HG02840 (cell line): ENCODE measurements around the gene EED.
A peak's percentile ranks its signal among the peaks of the same experiment; 100 is the strongest.

Experiments
- ATAC-seq: cut with Tn5 transposase; IDR thresholded peaks from one replicate; pipeline ENCODE4 v1.9.1; 2021; ENCODE audit warnings: mild to moderate bottlenecking, moderate library complexity, moderate number of reproducible peaks; ENCODE audit not compliant: unreplicated experiment, low FRiP score

EED gene, protein sequence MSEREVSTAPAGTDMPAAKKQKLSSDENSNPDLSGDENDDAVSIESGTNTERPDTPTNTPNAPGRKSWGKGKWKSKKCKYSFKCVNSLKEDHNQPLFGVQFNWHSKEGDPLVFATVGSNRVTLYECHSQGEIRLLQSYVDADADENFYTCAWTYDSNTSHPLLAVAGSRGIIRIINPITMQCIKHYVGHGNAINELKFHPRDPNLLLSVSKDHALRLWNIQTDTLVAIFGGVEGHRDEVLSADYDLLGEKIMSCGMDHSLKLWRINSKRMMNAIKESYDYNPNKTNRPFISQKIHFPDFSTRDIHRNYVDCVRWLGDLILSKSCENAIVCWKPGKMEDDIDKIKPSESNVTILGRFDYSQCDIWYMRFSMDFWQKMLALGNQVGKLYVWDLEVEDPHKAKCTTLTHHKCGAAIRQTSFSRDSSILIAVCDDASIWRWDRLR

DNA sequence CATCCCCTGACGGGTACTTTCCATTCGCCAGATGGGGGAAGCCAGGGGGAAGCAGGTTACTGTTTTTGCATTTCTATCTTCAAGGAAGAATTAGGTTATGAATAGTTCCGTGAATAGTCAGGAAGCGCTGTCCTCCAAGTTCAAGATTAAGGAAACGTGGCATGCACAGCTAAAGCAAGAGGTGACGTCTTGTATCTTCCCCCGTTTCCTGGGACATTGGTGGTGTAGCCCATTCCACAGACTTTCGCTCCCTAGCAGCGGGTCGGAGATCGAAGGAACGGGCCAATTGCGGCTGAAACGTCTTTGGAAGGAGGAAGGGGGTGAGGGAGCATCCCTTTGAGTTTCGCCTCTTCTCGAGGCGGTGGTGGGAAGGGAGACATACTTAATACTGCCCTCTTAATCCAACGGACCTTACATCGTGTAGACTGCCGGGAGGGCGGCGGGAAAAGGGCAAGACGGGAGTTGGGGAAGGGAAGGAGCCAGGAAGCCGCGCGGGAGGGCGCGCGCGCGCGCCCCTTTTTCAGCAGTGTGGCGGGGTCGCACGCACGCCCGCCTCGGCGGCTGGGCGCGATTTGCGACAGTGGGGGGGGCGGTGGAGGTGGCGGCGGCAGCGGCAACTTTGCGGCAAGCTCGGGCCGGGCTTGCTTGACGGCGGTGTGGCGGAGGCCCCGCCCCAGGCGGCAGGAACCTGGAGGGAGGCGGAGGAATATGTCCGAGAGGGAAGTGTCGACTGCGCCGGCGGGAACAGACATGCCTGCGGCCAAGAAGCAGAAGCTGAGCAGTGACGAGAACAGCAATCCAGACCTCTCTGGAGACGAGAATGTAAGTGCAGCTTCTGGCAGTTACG lies at the start of gene EED:
Gene EED (plus strand): TSS at position 232 of the 847 bp plus-strand sequence. CDS start 477 bp downstream, at position 709.
- peak; percentile 65 for ATAC-seq

DNA sequence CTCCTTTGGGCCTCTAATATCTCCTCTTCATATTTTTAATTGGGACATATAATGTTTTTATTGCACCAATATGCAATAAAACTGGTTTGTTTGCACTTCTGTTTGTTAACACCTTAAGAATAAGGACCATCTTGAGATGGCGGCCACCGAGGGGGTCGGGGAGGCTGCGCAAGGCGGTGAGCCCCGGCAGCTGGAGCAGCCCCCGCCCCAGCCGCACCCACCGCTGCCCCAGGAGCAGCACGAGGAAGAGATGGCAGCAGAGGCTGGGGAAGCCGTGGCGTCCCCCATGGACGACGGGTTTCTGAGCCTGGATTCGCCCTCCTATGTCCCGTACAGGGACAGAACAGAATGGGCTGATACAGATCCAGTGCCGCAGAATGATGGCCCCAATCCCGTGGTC lies 49.6 kb upstream of the EED start:
- ATAC-seq: no peak

DNA sequence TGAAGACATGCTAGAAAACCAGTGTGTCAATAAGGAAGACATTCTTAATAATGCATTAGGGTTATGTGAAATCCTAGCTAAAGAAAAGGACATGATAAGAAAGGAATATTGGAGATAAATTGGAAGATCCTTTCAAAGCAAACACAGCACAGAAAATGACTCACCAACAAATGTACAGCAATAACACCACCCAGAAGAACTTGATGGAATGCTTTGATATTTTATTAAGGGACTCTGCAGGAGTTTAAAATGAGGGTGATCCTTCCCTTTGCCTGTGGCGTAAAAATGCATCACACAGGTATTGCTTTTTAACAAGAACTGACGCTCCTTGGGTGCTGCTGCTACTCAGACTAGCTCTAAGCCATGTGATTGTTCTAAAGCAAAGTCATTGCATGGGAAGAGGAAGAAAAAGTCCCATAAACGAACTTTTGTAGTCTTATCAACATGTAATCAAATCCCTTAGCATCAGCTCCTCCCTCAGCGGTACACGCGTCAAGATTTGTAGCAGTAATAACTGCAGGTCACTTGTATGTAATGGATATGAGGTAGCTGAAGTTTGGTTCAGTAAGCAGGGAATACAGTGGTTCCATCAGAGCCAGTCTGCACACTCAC lies 48.4 kb upstream of the EED start:
- no peak for ATAC-seq

DNA sequence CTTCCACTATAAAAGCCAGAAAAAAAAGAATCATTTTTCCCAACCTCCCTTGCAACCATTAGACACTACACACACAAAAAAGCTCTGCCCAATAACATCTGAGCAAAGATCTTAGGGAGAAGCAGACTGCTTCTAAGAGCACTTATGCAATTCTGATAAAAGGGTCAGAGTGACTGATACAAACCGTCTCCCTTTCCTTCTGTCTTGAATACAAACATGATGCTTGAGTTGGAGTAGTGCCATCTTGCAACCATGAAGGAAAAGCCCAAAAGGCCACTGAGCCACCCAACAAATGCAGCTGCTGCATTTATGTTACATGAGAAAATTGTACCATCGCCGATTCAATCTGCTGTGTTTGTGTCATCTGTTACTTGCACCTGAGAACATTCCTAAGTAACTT lies 47.6 kb upstream of the EED start:
- ATAC-seq: no peak

DNA sequence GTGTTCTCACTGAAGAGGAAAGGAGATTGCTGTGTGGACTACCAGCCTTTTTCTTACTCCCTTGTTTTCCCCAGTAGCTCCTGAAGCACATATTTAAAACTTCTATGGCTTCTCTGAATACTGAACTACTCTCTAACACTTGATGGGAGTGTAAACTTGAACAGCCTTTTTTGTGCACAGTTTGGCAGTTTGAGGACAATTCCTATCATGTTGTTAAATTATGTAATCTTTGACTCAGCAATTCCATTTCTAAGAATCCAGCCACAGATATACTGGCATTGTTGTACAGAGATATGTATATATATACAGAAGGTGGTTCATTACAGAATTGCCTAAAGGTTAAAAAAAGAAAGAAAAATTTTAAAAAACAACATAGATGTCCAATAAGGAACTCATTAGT lies 47.1 kb upstream of the EED start:
- no peak for ATAC-seq

DNA sequence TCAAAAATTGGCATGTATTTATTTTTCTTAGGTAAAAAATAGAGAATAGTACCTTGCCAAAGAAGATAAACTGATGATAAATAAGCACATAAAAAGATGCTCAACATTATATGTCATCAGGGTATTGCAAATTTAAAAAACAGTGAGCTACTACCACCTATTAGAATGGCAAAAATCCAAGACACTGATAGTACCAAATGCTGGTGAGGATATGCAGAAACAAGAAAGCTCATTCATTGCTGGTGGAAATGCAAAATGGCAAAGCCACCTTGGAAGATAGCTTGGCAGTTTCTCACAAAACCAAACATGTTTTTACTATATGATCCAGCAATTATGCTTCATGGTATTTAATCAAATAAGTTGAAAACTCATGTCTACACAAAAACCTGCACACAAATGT lies 46.4 kb upstream of the EED start:
- ATAC-seq: no peak

DNA sequence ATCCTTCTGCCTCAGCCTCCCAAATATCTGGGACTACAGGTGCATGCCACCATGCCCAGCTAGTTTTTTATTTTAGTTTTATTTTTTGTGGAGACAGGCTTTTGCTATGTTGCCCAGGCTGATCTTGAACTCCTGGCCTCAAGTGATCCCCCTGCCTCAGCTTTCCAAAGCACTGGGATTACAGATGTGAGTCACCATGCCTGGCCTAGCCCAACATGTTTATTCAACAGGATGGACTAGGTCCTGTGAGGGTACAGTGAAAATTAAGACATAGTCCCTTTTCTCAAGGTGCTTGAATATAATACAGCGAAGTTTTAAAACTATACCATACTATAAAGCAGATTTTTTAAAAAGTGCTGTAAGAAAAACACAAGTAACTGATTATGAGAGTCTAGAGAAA lies 45.2 kb upstream of the EED start:
- no peak for ATAC-seq

DNA sequence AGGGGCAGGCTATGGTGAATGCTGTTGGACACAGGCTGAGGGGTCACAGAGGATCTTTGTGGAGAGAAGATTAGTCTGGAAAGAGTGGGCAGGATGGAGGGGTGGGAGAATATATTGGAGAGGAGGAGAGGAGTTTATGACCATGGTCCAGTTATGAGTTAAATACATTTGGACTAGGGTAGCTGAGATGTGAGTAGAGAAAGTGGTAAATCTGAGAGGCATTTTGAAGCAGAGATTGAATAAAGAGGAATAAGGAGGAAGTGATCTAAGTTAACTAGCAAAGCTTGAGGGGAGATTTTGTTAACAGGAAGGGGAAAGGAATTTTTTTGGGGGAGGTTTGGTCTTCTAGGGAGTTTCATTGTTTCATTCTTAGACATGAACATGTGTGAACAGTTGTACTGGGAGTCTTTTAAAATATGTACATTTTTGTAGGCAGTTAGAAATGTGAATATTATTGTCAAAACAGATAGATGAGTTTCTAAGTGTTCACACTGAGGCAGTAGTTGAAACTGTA lies 43.1 kb upstream of the EED start:
- no peak for ATAC-seq

DNA sequence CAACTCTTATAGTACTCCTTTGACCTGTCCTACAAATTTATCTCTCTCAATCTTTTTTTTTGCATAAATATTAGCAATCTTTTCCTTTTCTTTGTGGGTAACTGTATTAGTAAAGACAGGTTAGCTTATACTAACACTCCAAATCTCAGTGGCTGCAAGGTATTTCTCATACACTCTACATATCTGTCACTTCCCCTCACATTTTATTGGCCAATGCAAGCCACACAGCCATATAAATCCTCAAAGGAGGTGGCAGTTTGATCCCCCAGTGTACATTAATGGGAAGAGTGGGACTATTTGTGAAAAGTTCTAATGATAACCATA lies 42.6 kb upstream of the EED start:
- peak; percentile 42 for ATAC-seq

DNA sequence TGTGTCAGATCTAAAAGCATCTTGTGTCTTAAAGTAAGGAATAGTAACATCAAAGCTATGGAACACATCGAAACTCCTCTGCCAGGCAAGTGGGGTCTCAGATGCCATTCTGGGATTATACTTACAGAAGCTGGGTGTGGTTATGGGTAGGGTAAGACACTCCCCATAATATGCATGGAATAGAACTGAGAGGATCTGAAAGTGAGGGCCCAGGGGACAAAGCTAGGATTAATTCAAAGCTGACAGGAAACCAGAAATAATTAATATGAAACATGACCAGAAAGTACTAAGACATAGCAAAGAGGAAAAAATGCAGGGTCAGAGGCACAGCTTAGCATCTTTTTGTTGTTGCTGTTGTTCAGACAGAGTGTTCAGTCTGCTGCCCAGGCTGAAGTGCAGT lies 40.2 kb upstream of the EED start:
- no peak for ATAC-seq

DNA sequence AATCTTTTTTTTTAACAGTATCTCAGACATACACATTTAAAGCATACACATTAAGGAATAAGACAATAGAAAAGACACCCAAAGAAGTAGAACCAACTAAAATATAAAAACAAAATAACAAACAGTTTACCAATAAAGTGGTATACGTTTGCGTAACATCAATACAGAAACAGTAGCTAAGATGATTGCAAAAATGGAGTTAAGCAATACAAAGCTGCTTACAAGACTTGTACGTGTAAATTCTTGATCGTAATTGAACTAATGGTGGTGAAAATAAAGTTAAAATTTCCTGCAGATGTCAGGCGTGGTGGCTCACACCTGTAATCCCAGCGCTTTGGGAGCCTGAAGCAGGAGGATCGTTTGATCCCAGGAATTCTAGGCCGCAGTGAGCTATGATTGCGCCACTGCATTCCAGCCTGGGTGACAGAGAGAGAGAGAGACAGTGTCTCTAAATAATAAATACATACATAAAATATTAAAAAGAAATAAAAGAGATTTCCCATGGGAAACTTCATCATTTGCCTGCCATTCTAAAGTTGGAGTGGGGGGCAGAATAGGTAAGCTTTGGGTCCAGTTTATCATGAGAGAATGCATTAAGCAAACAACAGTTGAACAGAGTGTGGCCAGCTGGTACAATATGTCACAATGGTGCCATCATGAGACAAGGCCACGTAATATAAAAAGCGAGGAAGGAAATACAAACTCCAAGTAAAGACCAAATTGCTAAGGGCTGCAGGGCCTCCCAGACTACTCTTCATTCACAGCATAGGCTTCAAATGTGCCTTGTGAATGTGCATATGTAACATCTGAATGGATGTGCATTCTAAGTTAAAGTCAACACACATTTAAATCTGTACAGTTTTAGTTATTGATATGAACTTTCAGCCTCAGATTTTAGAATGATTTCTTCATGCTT lies 38.9 kb upstream of the EED start:
- no peak for ATAC-seq

DNA sequence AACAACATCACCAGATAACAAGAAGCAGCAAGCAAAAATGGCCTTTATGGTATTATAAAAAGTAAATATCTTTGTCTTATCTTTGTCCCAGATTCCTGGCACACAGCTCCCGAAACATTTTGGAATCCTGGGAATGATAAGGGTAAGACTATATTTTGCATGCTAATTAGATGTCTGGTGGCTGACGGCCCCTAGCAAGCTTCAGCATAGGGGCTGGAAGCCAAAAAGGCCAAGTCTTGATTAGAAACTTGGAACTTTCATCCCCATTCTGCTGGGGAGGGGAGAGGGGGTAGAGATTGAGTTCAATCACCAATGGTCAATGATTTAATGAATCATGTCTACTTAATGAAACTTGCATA lies 38.2 kb upstream of the EED start:
- no peak for ATAC-seq

DNA sequence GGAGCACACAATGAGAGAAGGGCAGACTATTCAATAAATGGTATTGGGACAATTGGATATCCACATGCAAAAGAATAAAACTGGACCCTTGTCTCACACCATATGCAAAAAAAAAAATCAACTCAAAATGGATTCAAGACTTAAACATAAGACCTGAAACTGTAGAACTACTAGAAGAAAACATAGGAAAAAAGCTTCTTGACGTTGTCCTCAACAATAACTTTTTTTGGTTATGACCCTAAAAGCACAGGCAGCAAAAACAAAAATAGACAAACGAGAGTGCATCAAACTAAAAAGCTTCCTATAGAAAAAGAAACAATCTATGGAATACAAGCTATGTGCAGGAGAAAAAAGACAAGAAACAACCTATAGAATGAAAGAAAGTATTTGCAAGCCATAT lies 37.1 kb upstream of the EED start:
- no peak for ATAC-seq

DNA sequence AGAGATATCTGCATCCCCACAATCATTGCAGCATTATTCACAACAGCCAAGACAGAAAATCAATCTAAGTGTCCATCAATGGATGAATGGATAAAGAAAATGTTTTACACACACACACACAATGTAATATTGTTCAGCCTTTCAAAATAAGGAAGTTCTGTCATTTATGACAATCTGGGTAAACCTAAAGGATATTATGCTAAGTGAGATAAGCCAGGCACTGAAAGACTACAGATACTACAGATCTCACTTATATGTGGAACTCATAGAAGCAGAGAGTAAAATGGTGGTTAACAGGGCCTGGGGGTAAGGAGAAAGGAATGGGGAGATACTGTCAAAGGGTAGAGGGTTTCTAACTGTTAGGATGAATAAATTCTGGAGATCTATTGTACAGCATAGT lies 36.0 kb upstream of the EED start:
- ATAC-seq: no peak

DNA sequence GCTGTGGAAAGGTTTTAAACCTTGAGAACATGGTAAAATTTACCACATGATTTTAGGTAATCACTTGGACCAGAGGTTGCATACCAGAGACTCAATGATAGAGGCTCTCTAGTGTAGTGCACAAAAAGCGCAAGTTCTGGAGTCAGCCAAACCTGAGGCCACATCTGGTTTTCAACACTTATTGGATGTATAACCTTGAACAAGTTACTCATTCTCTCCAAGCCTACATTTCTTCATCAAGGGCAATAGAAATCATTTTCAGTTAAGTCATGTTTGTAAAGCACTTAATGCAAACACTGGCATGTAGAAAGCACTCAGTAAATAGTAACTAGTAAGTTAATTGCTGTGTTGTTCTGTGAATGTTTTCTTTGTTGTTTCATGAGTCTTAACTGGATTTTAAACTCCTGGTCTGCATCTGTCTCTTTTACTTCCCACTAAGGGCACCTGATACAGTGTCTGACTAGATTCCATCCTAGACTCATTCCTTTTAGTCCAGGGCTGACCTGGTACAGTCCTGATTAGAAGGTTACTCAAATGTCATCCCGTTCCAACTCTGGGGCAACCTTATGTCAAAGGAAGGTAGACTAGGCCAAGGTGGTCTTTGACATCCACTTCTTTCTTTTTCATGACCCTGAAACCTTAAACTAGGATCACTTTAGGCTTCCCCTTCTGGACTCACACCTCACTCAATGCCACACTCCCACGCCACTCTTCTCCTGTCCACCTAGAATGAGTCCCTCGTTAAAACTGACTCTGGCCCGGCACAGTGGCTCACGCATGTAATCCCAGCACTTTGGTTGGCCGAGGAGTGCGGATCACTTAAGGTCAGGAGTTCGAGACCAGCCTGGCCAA lies 34.5 kb upstream of the EED start:
- no peak for ATAC-seq

DNA sequence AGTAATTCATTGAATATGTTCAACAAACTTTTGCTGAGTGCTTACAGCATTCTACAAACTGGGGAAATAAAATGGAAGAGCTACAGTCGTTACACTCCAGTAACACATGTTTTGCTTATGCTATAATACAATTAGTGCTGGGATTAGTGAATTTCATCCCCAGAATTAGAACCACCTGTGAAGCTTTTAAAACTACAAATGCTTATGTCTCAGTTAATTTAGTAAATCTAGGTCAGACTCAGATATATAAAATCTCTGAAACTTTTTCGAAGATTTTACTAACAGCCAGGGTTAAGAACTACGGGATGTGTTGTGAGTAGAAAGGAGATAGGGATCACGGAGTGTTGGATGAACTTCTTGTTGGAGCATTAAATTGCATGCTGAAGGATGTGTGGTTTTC lies 33.7 kb upstream of the EED start:
- ATAC-seq: no peak

DNA sequence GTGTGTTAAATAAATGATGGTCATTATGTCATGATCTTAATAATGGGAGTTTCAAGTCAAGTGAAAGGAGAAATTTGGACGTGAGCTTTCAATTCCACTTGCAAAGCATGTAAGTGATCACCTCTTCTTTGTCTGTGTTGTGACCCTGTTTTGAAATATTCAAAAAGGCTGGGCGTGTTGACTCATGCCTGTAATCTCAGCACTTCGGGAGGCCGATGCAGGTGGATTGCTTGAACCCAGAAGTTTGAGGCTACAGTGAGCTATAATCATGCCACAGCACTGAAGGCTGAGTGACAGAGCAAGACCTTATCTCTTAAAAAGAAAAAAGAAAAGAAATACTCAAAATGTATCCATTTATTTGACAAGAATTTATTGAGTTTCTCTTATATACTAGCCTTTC lies 32.9 kb upstream of the EED start:
- no peak for ATAC-seq

DNA sequence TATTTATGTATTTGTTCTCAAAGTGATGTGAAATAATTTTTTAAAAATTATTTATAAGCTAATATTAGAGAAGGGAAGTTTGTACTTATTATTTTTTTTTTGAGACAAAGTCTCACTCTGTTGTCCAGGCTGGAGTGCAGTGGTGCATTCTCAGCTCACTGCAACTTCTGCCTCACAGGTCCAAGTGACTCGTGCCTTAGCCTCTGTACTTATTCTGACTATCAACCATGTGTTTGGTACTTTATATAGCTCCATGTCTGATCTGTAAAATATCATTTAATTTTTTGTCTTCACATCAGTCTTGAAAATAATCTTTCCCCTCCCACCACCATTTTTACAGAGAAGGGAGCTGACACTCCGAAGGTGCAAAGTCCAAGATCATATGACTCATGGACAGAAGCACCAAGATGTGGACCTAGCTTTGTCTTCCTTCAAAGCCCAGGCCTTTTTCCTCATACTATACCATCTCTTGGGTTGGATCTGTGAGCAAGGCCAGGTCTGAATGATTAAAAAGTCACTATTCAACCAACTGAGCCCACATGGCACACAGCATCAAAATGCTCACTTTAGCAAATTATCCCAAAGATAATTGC lies 32.4 kb upstream of the EED start:
- ATAC-seq: no peak

DNA sequence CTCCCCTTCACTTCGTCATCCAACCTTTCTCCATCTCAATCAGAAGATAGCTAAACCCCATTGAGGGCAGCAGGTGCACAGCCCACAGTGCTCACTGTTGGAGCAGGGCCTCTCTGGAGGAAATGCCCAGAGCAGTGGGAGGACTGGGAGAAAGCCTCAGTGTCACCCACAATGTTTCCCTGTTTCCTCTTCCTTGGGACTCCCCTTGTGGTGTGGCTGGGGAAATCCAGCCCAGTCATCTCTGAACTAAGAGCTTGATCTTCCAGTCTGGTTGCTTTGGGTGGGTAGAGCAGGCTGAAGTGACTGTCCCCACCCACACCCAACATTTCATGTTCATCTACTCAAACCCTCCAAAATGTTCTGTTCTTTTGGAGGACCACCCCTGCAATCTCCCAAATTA lies 29.8 kb upstream of the EED start:
- ATAC-seq: peak; percentile 41
